Omental fat pad (tissue), 4 donors: ENCODE measurements around the gene PRDM5. TPM values are rescaled to one million over a fixed set of nuclear protein-coding genes. Genes with fewer than 3 reads are reported as not detected.

ENCODE experiments used
- ATAC-seq: fragments of 150-250 bp; one replicate; pipeline ENCODE4 v1.9.1; 2016; ENCODE audit warnings: mild to moderate bottlenecking, moderate library complexity; ENCODE audit not compliant: low FRiP score
- DNase-seq: peaks from one replicate; pipeline ENCODE4 v3.0.0-alpha.2; 2019; ENCODE audit warnings: low spot score
- CTCF ChIP-seq, 3 donors: fragments of 450-650 bp; IDR thresholded peaks; one replicate each; pipeline ENCODE4 v1.5.1; 2016 to 2017; ENCODE audit warnings: antibody characterized with exemption in 3 of 3, mild to moderate bottlenecking in 3 of 3, moderate library complexity in 2 of 3
- total RNA-seq, 4 donors: library from RNA; depleted of rRNA; stranded (reverse); fragments of >200 nt; gene quantifications; one replicate each; pipeline ENCODE4 v1.1.0, GENCODE V29; 2016

Gene PRDM5
- total RNA-seq, 4 donors from 2014 or later: 6.0 to 18.8 (median 12.0) TPM

GRCh38 chr4:120829113-120829831 is 93.3 kb downstream of the PRDM5 start:
- ATAC-seq (no peak), DNase-seq (no peak)
- no peak for TF ChIP-seq CTCF (IDR thresholded peaks at IDR 0.05)

GRCh38 chr4:120826853-120827252 is 95.7 kb downstream of the PRDM5 start:
- no peak for TF ChIP-seq CTCF (IDR thresholded peaks at IDR 0.05)
- ATAC-seq: no peak

GRCh38 chr4:120826449-120826848 is 96.1 kb downstream of the PRDM5 start:
- no peak for DNase-seq
- TF ChIP-seq CTCF (IDR thresholded peaks at IDR 0.05): no peak
- no peak for ATAC-seq

More at GRCh38 chr4:120826853-120827252, 95.7 kb downstream of the PRDM5 start:
- DNase-seq: no peak

GRCh38 chr4:120824946-120825345 is 97.6 kb downstream of the PRDM5 start:
- no peak for ATAC-seq
- no peak for DNase-seq
- no peak for TF ChIP-seq CTCF (IDR thresholded peaks at IDR 0.05)

- DNase-seq (no peak), ATAC-seq (no peak)
- TF ChIP-seq CTCF (IDR thresholded peaks at IDR 0.05): no peak
Observed at GRCh38 chr4:120821977-120822376, 100.5 kb downstream of the PRDM5 start.

GRCh38 chr4:120821029-120821428 is 101.5 kb downstream of the PRDM5 start:
- no peak for DNase-seq
- no peak for TF ChIP-seq CTCF (IDR thresholded peaks at IDR 0.05)
- no peak for ATAC-seq

- ATAC-seq: no peak
- no peak for TF ChIP-seq CTCF (IDR thresholded peaks at IDR 0.05)
- DNase-seq: no peak
Observed at GRCh38 chr4:120819805-120820437, 102.6 kb downstream of the PRDM5 start.
